LNCAP (cell line): Measurements from ENCODE around the gene COX15.

Experiments used
- CTCF ChIP-seq: fragments of 450-650 bp; IDR thresholded peaks from 2 replicates; pipeline ENCODE4 v1.5.1; 2017; ENCODE audit warnings: mild to moderate bottlenecking

The COX15 gene

DNA sequence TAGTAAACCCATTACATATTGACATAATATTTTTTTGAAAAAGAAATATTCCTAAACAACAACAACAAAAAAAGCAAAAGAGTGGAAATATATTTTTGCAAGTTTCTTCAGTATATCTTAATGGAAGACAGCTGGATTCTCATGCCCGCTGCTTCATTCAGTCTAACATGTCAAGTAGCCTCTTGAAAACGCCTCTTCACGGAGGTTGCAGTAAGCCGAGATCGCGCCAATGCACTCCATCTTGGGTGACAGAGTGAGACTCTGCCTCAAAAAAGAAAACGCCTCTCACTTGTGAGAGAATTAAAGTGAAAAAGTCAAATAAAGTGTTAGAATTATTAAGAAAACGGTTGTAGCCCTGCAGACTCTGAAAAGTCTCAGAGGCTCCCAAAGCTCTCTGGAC is 1.4 kb upstream of the COX15 start:
- no peak for TF ChIP-seq CTCF

DNA sequence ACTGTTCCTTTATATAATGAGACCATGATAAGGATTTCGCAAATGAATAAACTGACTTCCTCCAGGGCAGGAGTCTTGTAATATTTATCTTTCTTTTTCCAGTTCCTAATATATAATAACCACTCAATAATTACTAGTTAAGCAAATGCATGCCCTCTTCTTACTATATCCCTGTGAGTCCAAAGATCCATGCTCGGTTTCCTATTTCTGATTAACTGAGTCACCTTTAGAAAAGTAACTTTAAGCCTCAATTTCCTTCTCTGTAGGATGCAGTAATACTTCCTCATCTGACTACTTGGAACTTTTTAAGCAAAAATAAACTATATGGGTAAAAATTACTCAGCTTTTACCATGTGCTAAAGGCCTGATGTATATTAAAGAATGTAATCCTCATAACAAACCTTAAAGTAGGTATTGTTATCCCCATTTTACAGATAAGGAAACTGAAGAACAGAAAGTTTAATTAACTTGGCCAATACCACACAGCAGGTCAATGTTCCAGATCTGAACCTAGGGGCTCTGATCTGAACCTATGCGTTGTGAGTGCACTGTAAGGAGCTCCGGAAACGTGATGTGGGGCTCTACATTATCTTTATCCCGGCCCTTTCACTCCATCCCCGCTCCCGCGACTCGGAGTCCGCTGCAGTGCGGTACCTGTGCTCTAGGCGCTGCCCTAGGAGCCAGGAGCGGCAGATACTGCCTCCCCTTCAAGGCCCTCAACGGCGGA is 458 bp downstream of the COX15 start:
- TF ChIP-seq CTCF, result no peak

DNA sequence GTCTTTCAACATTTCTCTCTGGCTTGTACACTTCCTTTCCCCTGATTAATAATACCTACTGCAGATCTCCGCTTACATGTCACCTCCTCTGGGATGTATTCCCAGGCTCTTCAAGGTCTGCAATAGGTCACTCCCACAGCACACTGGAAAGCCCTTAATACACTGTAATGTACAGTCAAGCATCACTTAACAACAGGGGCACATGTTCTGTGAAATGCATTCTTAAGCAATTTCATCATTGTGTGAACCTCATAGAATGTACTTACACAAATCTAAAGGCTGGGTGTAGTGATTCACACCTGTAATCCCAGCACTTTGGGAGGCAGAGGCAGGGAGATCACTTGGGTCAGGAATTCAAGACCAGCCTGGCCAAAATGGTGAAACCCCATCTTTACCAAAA is 1.9 kb downstream of the COX15 start:
- no peak for TF ChIP-seq CTCF

- TF ChIP-seq CTCF, result no peak
These were observed 11.5 kb downstream of the COX15 start for GRCh38 chr10:99720387-99720786.

DNA sequence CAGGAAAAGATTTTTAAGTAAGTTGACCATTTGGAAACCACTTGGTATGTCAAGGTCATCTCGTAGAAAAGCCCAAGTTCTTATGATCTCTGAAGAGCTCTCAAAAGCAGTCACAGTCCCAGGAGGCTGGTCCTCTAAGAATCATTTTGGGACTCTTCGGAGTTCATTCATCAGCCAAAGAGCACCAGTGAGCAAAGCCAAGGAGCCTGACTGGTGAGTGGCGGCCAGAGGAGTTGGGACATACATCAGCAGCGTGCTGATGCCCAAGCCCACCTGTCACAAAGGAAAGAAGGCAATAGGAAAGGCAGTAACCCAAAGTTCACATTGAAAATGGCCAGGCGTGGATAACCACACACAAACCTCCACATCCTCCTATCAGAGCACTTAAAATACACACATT is 17.5 kb downstream of the COX15 start:
- TF ChIP-seq CTCF, result no peak

- TF ChIP-seq CTCF, result peak; percentile 41
These were observed 20.7 kb downstream of the COX15 start for GRCh38 chr10:99711129-99711719.

- no peak for TF ChIP-seq CTCF
These were observed 22.3 kb downstream of the COX15 start for GRCh38 chr10:99709480-99710229.
